ENCODE results near the gene XRCC6.

DNA sequence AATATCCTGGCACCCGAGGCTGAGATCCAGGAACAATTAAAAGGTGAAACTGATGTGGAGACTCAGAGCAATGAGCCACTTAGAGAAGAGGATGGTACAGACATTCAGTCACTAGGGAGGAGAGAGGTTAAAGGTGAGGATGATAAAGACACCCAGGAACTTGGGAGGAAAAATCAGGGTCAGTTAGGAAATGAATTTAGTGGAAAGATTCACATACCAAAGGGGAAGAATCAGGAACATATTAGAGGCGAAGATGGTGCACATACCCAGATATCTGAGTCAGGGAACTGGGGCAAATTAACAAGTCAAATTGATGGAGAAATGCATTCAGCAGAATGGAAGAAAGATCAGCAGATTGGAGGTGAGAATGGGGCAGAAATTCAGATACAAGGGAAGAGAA is 74.1 kb downstream of the XRCC6 start:
- TF ChIP-seq POLR2A (IDR thresholded peaks at IDR 0.05) (no peak), CTCF (IDR thresholded peaks at IDR 0.05) (no peak), POLR2AphosphoS5 (IDR thresholded peaks at IDR 0.05) (no peak), EP300 (IDR thresholded peaks at IDR 0.05) (no peak)
